ENCODE measurements around the gene FOXA2. TPM values are rescaled to one million over a fixed set of nuclear protein-coding genes. Genes with fewer than 3 reads are reported as not detected.

Gene FOXA2
- total RNA-seq, 2 donors from 2014 or later = 42.5 to 63.3 TPM

GRCh38 chr20:22532598-22532997, 51.8 kb downstream of the FOXA2 start:
- intact Hi-C loops (cut with DNase I) = no loop called here
- no peak overlapping the region for H3K27ac ChIP-seq
- H3K36me3 ChIP-seq (replicated peaks in 1 of 2; ENCODE audit: insufficient read depth in 1 of 2, low read depth in 2 of 2) = no peaks in the 10 kb centered on the region
- no peak for TF ChIP-seq POLR2A (IDR thresholded peaks at IDR 0.05)
- TF ChIP-seq, protein P1, sequence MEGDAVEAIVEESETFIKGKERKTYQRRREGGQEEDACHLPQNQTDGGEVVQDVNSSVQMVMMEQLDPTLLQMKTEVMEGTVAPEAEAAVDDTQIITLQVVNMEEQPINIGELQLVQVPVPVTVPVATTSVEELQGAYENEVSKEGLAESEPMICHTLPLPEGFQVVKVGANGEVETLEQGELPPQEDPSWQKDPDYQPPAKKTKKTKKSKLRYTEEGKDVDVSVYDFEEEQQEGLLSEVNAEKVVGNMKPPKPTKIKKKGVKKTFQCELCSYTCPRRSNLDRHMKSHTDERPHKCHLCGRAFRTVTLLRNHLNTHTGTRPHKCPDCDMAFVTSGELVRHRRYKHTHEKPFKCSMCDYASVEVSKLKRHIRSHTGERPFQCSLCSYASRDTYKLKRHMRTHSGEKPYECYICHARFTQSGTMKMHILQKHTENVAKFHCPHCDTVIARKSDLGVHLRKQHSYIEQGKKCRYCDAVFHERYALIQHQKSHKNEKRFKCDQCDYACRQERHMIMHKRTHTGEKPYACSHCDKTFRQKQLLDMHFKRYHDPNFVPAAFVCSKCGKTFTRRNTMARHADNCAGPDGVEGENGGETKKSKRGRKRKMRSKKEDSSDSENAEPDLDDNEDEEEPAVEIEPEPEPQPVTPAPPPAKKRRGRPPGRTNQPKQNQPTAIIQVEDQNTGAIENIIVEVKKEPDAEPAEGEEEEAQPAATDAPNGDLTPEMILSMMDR (IDR thresholded peaks at IDR 0.05) = no peak
- WGBS, 2 donors = 91 to 94% methylated on average over 3 of the region's 3 CpGs
- no peak overlapping the region for H3K4me3 ChIP-seq
- H3K27me3 ChIP-seq = no peaks in the 10 kb centered on the region
- ATAC-seq = no peak
- H3K4me1 ChIP-seq = peaks cover 24% of the 10 kb centered on the region
- peaks cover 0 to 3% (median 0%) of the 10 kb centered on the region in 3 donors for H3K9me3 ChIP-seq
- DNase-seq = no peak

DNA sequence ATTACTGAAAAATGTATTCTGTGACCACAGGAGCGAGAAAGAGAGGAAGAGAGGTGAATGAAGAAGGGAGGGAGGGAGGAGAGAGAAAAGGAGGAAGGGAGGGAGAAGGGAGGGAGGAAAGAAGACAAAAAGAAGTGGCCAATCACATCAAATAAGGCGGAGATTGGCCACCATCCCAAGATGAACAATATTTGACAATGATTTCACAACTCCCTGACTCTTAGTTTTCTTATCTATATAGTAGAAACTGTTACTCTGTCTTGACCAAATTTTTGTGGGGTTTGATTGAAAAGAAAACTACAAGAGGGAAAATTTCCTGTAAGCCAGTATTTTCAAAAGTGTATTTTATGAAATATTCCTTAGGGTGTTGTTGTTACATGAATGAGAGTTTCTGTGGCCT, 52.6 kb downstream of the FOXA2 start:
- 86 to 97% methylated on average over 2 of the region's 2 CpGs for WGBS, 2 donors
- intact Hi-C loops (cut with DNase I) = no loop called here
- no peak overlapping the region for H3K4me3 ChIP-seq
- DNase-seq (no peak), ATAC-seq (no peak)
- TF ChIP-seq, protein P1 (IDR thresholded peaks at IDR 0.05) = no peak
- TF ChIP-seq POLR2A (IDR thresholded peaks at IDR 0.05) = no peak
- H3K36me3 ChIP-seq (replicated peaks in 1 of 2; ENCODE audit: insufficient read depth in 1 of 2, low read depth in 2 of 2) = no peaks in the 10 kb centered on the region
- peaks cover 24% of the 10 kb centered on the region for H3K4me1 ChIP-seq
- H3K27me3 ChIP-seq = no peaks in the 10 kb centered on the region
- no peak overlapping the region for H3K27ac ChIP-seq
- peaks cover 0 to 3% (median 0%) of the 10 kb centered on the region in 3 donors for H3K9me3 ChIP-seq

DNA sequence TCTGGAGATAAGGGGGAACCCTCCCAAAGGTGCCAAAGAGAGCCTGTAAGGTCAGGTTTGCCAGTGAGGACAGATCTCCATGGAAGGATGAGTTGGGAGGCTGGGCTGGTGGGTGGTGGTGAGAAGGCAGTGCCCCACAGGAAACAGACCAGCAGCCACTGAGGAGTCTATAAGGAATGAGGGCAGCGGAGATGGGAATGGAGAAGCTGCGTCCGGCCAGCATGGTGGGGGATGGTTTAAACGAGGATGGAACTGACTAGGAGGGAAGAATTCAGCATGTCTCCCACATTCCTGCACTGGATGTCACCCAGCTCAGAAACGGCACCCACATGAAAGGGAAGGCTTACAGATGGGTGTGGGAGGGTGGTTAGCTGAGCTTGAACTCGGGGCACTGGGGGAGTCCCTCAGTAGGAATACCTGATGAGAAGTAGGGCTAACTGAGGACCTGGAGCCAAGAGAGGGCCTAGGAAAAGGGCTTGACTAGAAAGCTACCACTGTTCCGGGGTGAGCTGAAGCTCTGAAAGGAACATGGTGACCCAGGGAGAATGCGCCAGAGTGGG, 53.2 kb downstream of the FOXA2 start:
- Histone ChIP-seq H3K27ac (no peak overlapping the region), H3K9me3 (peaks cover 0 to 3% (median 0%) of the 10 kb centered on the region in 3 donors), H3K36me3 (replicated peaks in 1 of 2; ENCODE audit: insufficient read depth in 1 of 2, low read depth in 2 of 2) (no peaks in the 10 kb centered on the region), H3K4me1 (peaks cover 24% of the 10 kb centered on the region), H3K4me3 (no peak overlapping the region), H3K27me3 (no peaks in the 10 kb centered on the region)
- TF ChIP-seq POLR2A (IDR thresholded peaks at IDR 0.05) = no peak
- TF ChIP-seq, protein P1 (IDR thresholded peaks at IDR 0.05) = no peak
- ATAC-seq (no peak), DNase-seq (no peak)
- intact Hi-C loops (cut with DNase I) = no loop called here
- 79 to 81% methylated on average over 8 of the region's 8 CpGs for WGBS, 2 donors

Small RNAs within 50 kb of the gene (small RNA-seq; reads per million reads assigned to genes)
- gene LINC00261 = not detected
